ENCODE measurements around the gene DEFB112.

DEFB112 gene

GRCh38 chr6:50047026-50047425 is 2.7 kb downstream of the DEFB112 start:
- DNase-seq (no peak), ATAC-seq (no peak)
- no peak overlapping the region for H3K27ac Mint-ChIP-seq
- H3K4me1 Mint-ChIP-seq: no peaks in the 10 kb centered on the region
- H3K9me3 Mint-ChIP-seq: peaks cover 10% of the 10 kb centered on the region
- H3K27me3 Mint-ChIP-seq: no peaks in the 10 kb centered on the region
- no peak overlapping the region for H3K4me3 Mint-ChIP-seq
- no peaks in the 10 kb centered on the region for H3K36me3 Mint-ChIP-seq (ENCODE audit: low read depth)

GRCh38 chr6:50030777-50031562 is 18.8 kb downstream of the DEFB112 start:
- ATAC-seq: no peak
- H3K4me1 Mint-ChIP-seq: no peaks in the 10 kb centered on the region
- no peaks in the 10 kb centered on the region for H3K36me3 Mint-ChIP-seq (ENCODE audit: low read depth)
- H3K4me3 Mint-ChIP-seq: no peak overlapping the region
- no peaks in the 10 kb centered on the region for H3K9me3 Mint-ChIP-seq
- no peak overlapping the region for H3K27ac Mint-ChIP-seq
- DNase-seq: no peak
- no peaks in the 10 kb centered on the region for H3K27me3 Mint-ChIP-seq

GRCh38 chr6:50030350-50030749 is 19.4 kb downstream of the DEFB112 start:
- no peaks in the 10 kb centered on the region for H3K4me1 Mint-ChIP-seq
- no peaks in the 10 kb centered on the region for H3K27me3 Mint-ChIP-seq
- H3K9me3 Mint-ChIP-seq: no peaks in the 10 kb centered on the region
- ATAC-seq (no peak), DNase-seq (no peak)
- no peak overlapping the region for H3K4me3 Mint-ChIP-seq
- no peaks in the 10 kb centered on the region for H3K36me3 Mint-ChIP-seq (ENCODE audit: low read depth)
- no peak overlapping the region for H3K27ac Mint-ChIP-seq

GRCh38 chr6:50025258-50025657 is 24.5 kb downstream of the DEFB112 start:
- DNase-seq: no peak
- Mint-ChIP-seq H3K9me3 (no peaks in the 10 kb centered on the region), H3K36me3 (ENCODE audit: low read depth) (no peaks in the 10 kb centered on the region), H3K27ac (no peak overlapping the region), H3K27me3 (no peaks in the 10 kb centered on the region), H3K4me1 (no peaks in the 10 kb centered on the region), H3K4me3 (no peak overlapping the region)
- ATAC-seq: no peak

GRCh38 chr6:50021894-50022293 is 27.8 kb downstream of the DEFB112 start, which contains the start of gene DEFB110:
Gene DEFB110, minus strand, starts transcription at chr6:50021994. Its CDS starts 59 bp downstream, at chr6:50021935.
- Mint-ChIP-seq H3K27me3 (no peaks in the 10 kb centered on the region), H3K9me3 (no peaks in the 10 kb centered on the region), H3K4me3 (no peak within 1 kb of the TSS), H3K4me1 (no peaks in the 10 kb centered on the region), H3K27ac (no peak within 1 kb of the TSS), H3K36me3 (ENCODE audit: low read depth) (no peaks in the 10 kb centered on the region)
- no peak for DNase-seq
- no peak for ATAC-seq

- Mint-ChIP-seq H3K9me3 (no peaks in the 10 kb centered on the region), H3K4me1 (no peaks in the 10 kb centered on the region), H3K4me3 (no peak overlapping the region), H3K36me3 (ENCODE audit: low read depth) (no peaks in the 10 kb centered on the region), H3K27me3 (no peaks in the 10 kb centered on the region), H3K27ac (no peak overlapping the region)
- DNase-seq (no peak), ATAC-seq (no peak)
Measured at GRCh38 chr6:50007819-50008218, 41.9 kb downstream of the DEFB112 start.

GRCh38 chr6:50003139-50003538 is 46.6 kb downstream of the DEFB112 start:
- Mint-ChIP-seq H3K4me3 (no peak overlapping the region), H3K9me3 (no peaks in the 10 kb centered on the region)
- no peak for ATAC-seq

GRCh38 chr6:49995278-49995677 is 54.5 kb downstream of the DEFB112 start:
- H3K4me3 Mint-ChIP-seq: no peak overlapping the region
- DNase-seq (no peak), ATAC-seq (no peak)
- no peak overlapping the region for H3K27ac Mint-ChIP-seq
- no peaks in the 10 kb centered on the region for H3K4me1 Mint-ChIP-seq
- H3K36me3 Mint-ChIP-seq (ENCODE audit: low read depth): no peaks in the 10 kb centered on the region
- H3K27me3 Mint-ChIP-seq: no peaks in the 10 kb centered on the region
- H3K9me3 Mint-ChIP-seq: peaks cover 3% of the 10 kb centered on the region

More at GRCh38 chr6:50003139-50003538, 46.6 kb downstream of the DEFB112 start:
- no peaks in the 10 kb centered on the region for H3K36me3 Mint-ChIP-seq (ENCODE audit: low read depth)
- no peak for DNase-seq
- no peaks in the 10 kb centered on the region for H3K4me1 Mint-ChIP-seq
- no peaks in the 10 kb centered on the region for H3K27me3 Mint-ChIP-seq
- H3K27ac Mint-ChIP-seq: no peak overlapping the region

All from activated naive CD8-positive, alpha-beta T cell treated with anti-CD3 and anti-CD28 coated beads, Interleukin-2, amount 50 U/mL, for 24 hours (primary cell).